Naive B cell (primary cell): Measurements from ENCODE around the gene RGS6. TPM values are rescaled to one million over a fixed set of nuclear protein-coding genes. Genes with fewer than 3 reads are reported as not detected.

Experiments used
- ATAC-seq, 2 donors: fragments of 150-1000 bp; cut with Tn5 transposase; 2 replicates each; pipeline ENCODE4 v1.10.0; 2021; ENCODE audit warnings: low read depth in 2 of 2, mild to moderate bottlenecking in 2 of 2, moderate library complexity in 2 of 2
- DNase-seq: peaks from one replicate; pipeline ENCODE4 v3.0.0; 2022
- H3K27ac Mint-ChIP-seq, 6 donors: one replicate each; pipeline ENCODE4 v1.8.0; 2020 to 2022; ENCODE audit warnings: mild to moderate bottlenecking in 6 of 6, mixed read lengths in 6 of 6, moderate library complexity in 5 of 6, inconsistent platforms in 2 of 6
- H3K27me3 Mint-ChIP-seq, 3 donors: one replicate each; pipeline ENCODE4 v1.8.0; 2021 to 2022; ENCODE audit warnings: mixed read lengths in 3 of 3, mild to moderate bottlenecking in 1 of 3
- H3K36me3 Mint-ChIP-seq, 2 donors: one replicate each; pipeline ENCODE4 v1.8.0; 2020 to 2022; ENCODE audit warnings: mixed read lengths in 2 of 2, inconsistent platforms in 1 of 2, mild to moderate bottlenecking in 1 of 2
- H3K4me1 Mint-ChIP-seq, 3 donors: one replicate each; pipeline ENCODE4 v1.8.0; 2020 to 2022; ENCODE audit warnings: mixed read lengths in 3 of 3, inconsistent platforms in 1 of 3, mild to moderate bottlenecking in 1 of 3, moderate library complexity in 1 of 3
- H3K4me3 Mint-ChIP-seq, 8 donors: one replicate each; pipeline ENCODE4 v1.8.0; 2020 to 2022; ENCODE audit warnings: mild to moderate bottlenecking in 8 of 8, mixed read lengths in 8 of 8, moderate library complexity in 8 of 8, inconsistent platforms in 2 of 8
- H3K9me3 Mint-ChIP-seq, 7 donors: one replicate each; pipeline ENCODE4 v1.8.0; 2020 to 2022; ENCODE audit warnings: mixed read lengths in 7 of 7, mild to moderate bottlenecking in 5 of 7, inconsistent platforms in 2 of 7, moderate library complexity in 1 of 7
- polyA plus RNA-seq, 6 donors: library from polyadenylated mRNA; unstranded; fragments of 300-500 nt; fragmentation: Illumina TruSeq; gene quantifications; one replicate each; pipeline ENCODE4 v1.2.3, GENCODE V29; 2021; ENCODE audit warnings: low read depth in 6 of 6

RGS6 gene
- polyA plus RNA-seq, 6 donors from 2014 or later = 0.06 to 0.28 (median 0.20) TPM; not detected in 2

DNA sequence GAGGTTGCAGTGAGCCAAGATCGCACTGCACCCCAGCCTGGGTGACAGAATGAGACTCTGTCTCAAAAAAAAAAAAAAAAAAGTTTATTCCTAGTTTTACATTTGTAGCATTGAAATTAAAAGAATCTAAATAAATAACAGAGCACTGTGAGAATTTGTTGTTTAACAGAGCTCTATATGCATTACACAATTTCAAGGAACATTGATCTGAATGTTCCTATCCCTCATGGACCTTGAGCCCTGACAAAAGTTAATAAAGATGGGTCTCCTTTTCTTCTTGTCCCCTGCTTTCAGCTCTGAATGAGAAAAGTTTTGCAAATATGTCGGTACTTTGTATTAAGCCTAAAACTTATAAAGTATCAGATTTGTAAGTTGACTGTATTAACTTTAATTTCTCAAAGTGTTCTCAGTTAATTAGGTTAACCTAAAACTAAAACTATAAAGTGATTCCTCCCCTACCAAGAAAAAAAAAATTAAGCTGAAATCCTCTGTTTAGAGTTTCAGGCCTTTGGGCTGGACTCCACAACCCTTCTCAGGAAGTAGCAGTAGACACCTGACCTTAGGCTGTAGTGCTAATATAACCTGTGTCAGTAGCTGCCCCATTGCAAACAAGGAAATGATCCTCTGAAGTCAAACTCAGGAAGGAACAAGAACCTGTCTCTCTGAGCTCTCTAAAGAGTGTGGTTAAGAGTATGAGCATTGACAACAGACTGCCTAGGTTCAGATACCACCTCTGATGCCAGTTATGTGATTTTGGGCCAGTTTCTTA is 484.0 kb downstream of the RGS6 start:
- ATAC-seq (no peak), DNase-seq (no peak)
- Mint-ChIP-seq H3K4me1 (peaks cover 0 to 10% (median 8%) of the 10 kb centered on the region in 3 donors), H3K9me3 (peaks cover 0 to 13% (median 6%) of the 10 kb centered on the region in 7 donors), H3K27ac (no peak overlapping the region), H3K4me3 (no peak overlapping the region), H3K27me3 (peaks cover 8 to 25% (median 19%) of the 10 kb centered on the region in 3 donors), H3K36me3 (no peaks in the 10 kb centered on the region)

- H3K4me1 Mint-ChIP-seq = peaks cover 0 to 10% (median 8%) of the 10 kb centered on the region in 3 donors
- peaks cover 0 to 14% (median 6%) of the 10 kb centered on the region in 7 donors for H3K9me3 Mint-ChIP-seq
- DNase-seq (no peak), ATAC-seq (peak in 1 of 2 donors; percentile 56)
- no peak overlapping the region for H3K27ac Mint-ChIP-seq
- peaks cover 8 to 25% (median 19%) of the 10 kb centered on the region in 3 donors for H3K27me3 Mint-ChIP-seq
- H3K4me3 Mint-ChIP-seq = no peak overlapping the region
- H3K36me3 Mint-ChIP-seq = no peaks in the 10 kb centered on the region
Observed at GRCh38 chr14:72416892-72417291, 484.7 kb downstream of the RGS6 start.

DNA sequence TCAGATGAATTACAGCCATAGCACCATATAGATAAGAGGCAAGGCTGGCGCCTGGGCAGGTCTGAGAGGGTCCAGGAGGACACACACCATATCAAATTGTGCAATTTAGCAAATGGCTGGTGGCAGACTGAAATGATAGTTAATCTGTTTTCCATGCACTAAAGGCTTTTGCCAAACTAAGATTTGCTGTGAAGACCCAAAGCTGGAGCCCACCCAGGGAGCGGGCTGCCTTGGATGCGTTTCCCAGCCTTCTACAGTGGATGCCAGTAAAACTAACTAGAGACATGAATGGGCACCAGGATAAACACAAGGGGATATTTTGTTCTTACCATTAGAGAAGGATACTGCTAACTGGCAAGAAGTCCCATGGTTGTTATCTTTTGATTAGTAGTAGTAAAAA is 486.6 kb downstream of the RGS6 start:
- DNase-seq (no peak), ATAC-seq (no peak)
- no peak overlapping the region for H3K4me3 Mint-ChIP-seq
- peaks cover 0 to 27% (median 12%) of the 10 kb centered on the region in 7 donors for H3K9me3 Mint-ChIP-seq
- H3K4me1 Mint-ChIP-seq = peaks cover 0 to 10% (median 8%) of the 10 kb centered on the region in 3 donors
- H3K27ac Mint-ChIP-seq = no peak overlapping the region
- peaks cover 13 to 28% (median 24%) of the 10 kb centered on the region in 3 donors for H3K27me3 Mint-ChIP-seq
- H3K36me3 Mint-ChIP-seq = peaks cover 0 to 9% of the 10 kb centered on the region in 2 donors

- Mint-ChIP-seq H3K4me3 (no peak overlapping the region), H3K36me3 (peaks cover 0 to 9% of the 10 kb centered on the region in 2 donors), H3K27me3 (peaks cover 17 to 23% (median 19%) of the 10 kb centered on the region in 3 donors), H3K9me3 (peaks cover 0 to 23% (median 10%) of the 10 kb centered on the region in 7 donors), H3K4me1 (peaks cover 0 to 10% (median 8%) of the 10 kb centered on the region in 3 donors), H3K27ac (peak overlapping the region in 1 of 6 donors; percentile 79)
- DNase-seq (no peak), ATAC-seq (no peak)
Observed at GRCh38 chr14:72419226-72419775, 487.1 kb downstream of the RGS6 start.

DNA sequence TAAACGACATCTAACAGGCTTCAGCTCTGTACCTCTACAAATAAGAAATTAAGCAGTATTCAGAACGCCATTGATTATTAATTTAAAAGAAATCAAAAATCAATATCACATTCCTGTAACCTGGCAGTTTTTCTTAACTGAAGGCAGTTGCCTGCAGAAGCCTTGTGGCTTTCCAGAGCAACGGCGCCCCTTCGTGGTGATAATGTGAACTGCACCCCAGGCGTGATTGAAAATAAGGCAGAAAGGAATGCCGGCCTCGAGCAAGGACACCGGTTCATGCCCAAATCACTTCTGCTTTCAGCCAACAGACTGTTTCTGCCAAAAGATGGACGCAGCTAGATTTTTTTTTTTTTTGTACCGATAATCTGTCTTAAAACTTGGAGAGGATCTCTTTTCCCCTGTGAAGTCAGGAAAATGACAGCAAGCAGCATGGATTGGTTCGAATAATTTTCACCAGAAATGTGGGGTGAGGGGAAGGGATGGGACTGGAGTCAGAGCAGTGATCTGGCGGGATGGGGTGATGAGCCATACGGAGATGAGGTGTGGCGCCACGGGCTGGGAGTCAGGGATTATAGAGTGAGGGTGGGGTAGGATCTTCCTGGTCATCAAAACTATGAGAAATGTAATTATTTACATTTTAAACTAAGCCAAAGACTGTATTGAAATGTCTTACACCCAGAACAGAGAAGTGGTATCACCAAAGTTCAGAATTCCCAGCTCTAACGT is 488.7 kb downstream of the RGS6 start:
- H3K9me3 Mint-ChIP-seq = peaks cover 0 to 13% (median 10%) of the 10 kb centered on the region in 7 donors

GRCh38 chr14:72423957-72424356 is 491.7 kb downstream of the RGS6 start:
- Mint-ChIP-seq H3K36me3 (peaks cover 7 to 22% of the 10 kb centered on the region in 2 donors), H3K4me3 (no peak overlapping the region), H3K9me3 (peaks cover 9 to 26% (median 13%) of the 10 kb centered on the region in 7 donors), H3K4me1 (peaks cover 0 to 6% (median 4%) of the 10 kb centered on the region in 3 donors), H3K27me3 (peaks cover 21 to 23% (median 21%) of the 10 kb centered on the region in 3 donors), H3K27ac (no peak overlapping the region)
- ATAC-seq (no peak), DNase-seq (no peak)

More for the DNA sequence above, 488.7 kb downstream of the RGS6 start:
- DNase-seq (peak; percentile 39), ATAC-seq (peak in 1 of 2 donors; percentile 40)
- H3K4me3 Mint-ChIP-seq = peak overlapping the region in 1 of 8 donors; percentile 42
- H3K4me1 Mint-ChIP-seq = peaks cover 0 to 10% (median 8%) of the 10 kb centered on the region in 3 donors
- peaks cover 0 to 9% of the 10 kb centered on the region in 2 donors for H3K36me3 Mint-ChIP-seq
- no peak overlapping the region for H3K27ac Mint-ChIP-seq
- H3K27me3 Mint-ChIP-seq = peaks cover 10 to 21% (median 14%) of the 10 kb centered on the region in 3 donors

- ATAC-seq (no peak), DNase-seq (no peak)
- H3K36me3 Mint-ChIP-seq = peaks cover 11 to 13% of the 10 kb centered on the region in 2 donors
- peaks cover 4 to 29% (median 18%) of the 10 kb centered on the region in 3 donors for H3K27me3 Mint-ChIP-seq
- no peak overlapping the region for H3K4me3 Mint-ChIP-seq
- H3K4me1 Mint-ChIP-seq = no peaks in the 10 kb centered on the region
- no peak overlapping the region for H3K27ac Mint-ChIP-seq
- peaks cover 5 to 29% (median 18%) of the 10 kb centered on the region in 7 donors for H3K9me3 Mint-ChIP-seq
Observed at GRCh38 chr14:72430457-72430856, 498.2 kb downstream of the RGS6 start.

DNA sequence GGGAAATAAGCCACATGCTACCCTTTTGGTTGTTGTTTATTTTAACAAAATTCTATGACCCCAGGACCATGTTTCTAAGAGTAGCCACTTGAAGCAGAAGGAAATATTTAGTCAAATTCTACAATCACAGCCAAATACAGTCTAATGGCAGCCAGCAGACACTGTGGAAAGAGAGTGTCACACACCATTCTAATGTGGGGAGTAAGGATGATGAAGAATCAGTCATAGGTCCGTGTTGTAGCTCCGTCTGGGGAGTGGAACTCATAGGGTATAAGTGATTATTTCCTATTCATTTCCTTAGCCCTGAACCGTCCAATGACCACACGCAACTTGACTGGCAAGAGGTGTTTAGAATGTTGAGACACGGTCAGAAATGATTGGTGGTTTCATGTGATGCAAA is 500.5 kb downstream of the RGS6 start:
- Mint-ChIP-seq H3K36me3 (peaks cover 7% of the 10 kb centered on the region in 2 donors), H3K27ac (no peak overlapping the region), H3K4me1 (no peaks in the 10 kb centered on the region), H3K4me3 (no peak overlapping the region), H3K9me3 (peaks cover 0 to 23% (median 15%) of the 10 kb centered on the region in 7 donors), H3K27me3 (peaks cover 4 to 29% (median 13%) of the 10 kb centered on the region in 3 donors)
- DNase-seq = no peak
- no peak for ATAC-seq

DNA sequence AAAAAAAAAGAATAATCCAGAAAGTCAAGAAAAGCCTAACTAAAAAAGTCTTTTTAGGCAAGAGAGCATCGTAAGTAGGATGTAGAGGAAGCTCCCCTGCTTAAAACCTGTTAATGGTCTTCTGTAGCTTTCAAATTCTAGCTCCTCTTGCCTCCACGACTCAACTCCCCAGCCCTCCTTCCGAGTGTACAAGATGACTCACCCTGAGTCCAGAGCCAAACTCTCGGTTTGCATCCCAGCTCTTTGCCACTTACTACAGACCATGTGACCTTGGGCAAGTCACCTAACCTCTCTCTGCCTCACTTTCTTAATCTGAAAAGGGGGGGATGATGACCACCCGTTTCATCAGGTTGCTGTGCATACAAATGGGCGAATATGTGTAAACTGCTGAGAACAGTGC is 501.3 kb downstream of the RGS6 start:
- DNase-seq = no peak
- peaks cover 3 to 23% (median 8%) of the 10 kb centered on the region in 3 donors for H3K27me3 Mint-ChIP-seq
- H3K36me3 Mint-ChIP-seq = peaks cover 0 to 4% of the 10 kb centered on the region in 2 donors
- peaks cover 0 to 3% (median 1%) of the 10 kb centered on the region in 3 donors for H3K4me1 Mint-ChIP-seq
- no peak overlapping the region for H3K4me3 Mint-ChIP-seq
- no peak for ATAC-seq
- H3K27ac Mint-ChIP-seq = no peak overlapping the region
- H3K9me3 Mint-ChIP-seq = peaks cover 0 to 16% (median 8%) of the 10 kb centered on the region in 7 donors

- no peaks in the 10 kb centered on the region for H3K36me3 Mint-ChIP-seq
- H3K27ac Mint-ChIP-seq = no peak overlapping the region
- peaks cover 5 to 15% (median 15%) of the 10 kb centered on the region in 3 donors for H3K4me1 Mint-ChIP-seq
- ATAC-seq (no peak), DNase-seq (no peak)
- H3K4me3 Mint-ChIP-seq = no peak overlapping the region
- peaks cover 0 to 6% (median 2%) of the 10 kb centered on the region in 7 donors for H3K9me3 Mint-ChIP-seq
- H3K27me3 Mint-ChIP-seq = peaks cover 4 to 17% (median 8%) of the 10 kb centered on the region in 3 donors
Observed at GRCh38 chr14:72434856-72435255, 502.6 kb downstream of the RGS6 start.

GRCh38 chr14:72439707-72440106 is 507.5 kb downstream of the RGS6 start:
- Mint-ChIP-seq H3K9me3 (no peaks in the 10 kb centered on the region), H3K27ac (peak overlapping the region in 2 of 6 donors; percentile 12 to 58), H3K36me3 (no peaks in the 10 kb centered on the region), H3K4me1 (peaks cover 39 to 56% (median 52%) of the 10 kb centered on the region in 3 donors), H3K27me3 (peaks cover 0 to 5% (median 4%) of the 10 kb centered on the region in 3 donors), H3K4me3 (peak overlapping the region in 2 of 8 donors; percentile 1)
- ATAC-seq (no peak), DNase-seq (no peak)

DNA sequence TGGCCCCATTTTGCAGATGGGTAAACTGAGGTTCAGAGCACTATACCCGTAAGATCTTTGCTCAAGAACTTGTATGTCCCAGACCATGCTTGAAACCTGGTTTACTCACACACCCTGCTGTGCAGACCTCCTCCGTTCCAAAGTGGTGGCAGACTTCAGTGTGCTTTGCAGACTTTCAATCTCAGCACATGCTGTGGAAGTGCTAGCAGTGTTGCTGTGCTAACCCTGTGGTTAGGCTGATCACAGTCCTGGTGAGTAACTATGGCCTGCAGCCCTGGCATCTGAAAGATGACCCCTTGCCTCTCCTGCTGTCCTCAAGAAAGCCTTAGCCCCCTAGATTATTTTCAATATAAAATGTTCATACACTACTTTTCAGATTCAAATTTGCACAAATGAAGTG is 511.0 kb downstream of the RGS6 start:
- Mint-ChIP-seq H3K27me3 (peaks cover 0 to 3% (median 0%) of the 10 kb centered on the region in 3 donors), H3K36me3 (no peaks in the 10 kb centered on the region), H3K9me3 (no peaks in the 10 kb centered on the region), H3K4me1 (peaks cover 39 to 71% (median 68%) of the 10 kb centered on the region in 3 donors), H3K4me3 (peak overlapping the region in 7 of 8 donors; percentile 72 to 92 (median 87)), H3K27ac (peak overlapping the region; percentile 60 to 94 (median 80))
- ATAC-seq (no peak), DNase-seq (no peak)

DNA sequence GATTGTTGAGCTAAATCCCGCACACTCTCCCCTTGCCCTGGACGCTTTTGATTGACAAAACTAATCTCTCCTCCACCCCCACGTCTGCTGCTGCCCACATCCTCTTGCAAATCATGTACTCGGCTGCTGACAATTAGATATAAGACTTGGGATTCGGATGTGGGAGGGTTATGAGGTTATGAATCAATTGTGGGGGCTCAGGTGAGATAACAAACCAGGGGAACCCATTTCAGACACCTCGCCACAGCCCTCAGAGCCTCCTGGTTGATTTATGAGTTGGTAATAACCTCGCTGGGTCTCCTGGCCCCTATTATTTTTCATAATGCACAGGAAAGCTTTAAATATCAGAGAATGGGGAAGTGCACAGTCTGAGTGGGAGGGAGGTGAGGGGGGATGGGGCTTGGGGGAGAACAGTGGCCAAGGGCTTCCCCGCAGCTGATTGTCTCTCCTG is 511.8 kb downstream of the RGS6 start:
- H3K27me3 Mint-ChIP-seq = no peaks in the 10 kb centered on the region
- ATAC-seq = peak; percentile 82 to 84
- DNase-seq = peak; percentile 38
- H3K4me1 Mint-ChIP-seq = peaks cover 39 to 65% (median 60%) of the 10 kb centered on the region in 3 donors
- H3K36me3 Mint-ChIP-seq = no peaks in the 10 kb centered on the region
- peak overlapping the region; percentile 53 to 92 (median 84) for H3K4me3 Mint-ChIP-seq
- peak overlapping the region; percentile 60 to 94 (median 75) for H3K27ac Mint-ChIP-seq
- H3K9me3 Mint-ChIP-seq = no peaks in the 10 kb centered on the region
